ENCODE data around the gene SLC9A8.
A peak's percentile ranks its signal among the peaks of the same experiment; 100 is the strongest.
"Not testable (repeated sequence)": the region's sequence is repeated elsewhere in the genome, so short reads cannot be mapped to it uniquely, and the experiment has no call there.

The SLC9A8 gene

GRCh38 chr20:49783021-49783995 lies 29.3 kb upstream of the SLC9A8 start:
- H3K27me3 Mint-ChIP-seq = not testable (repeated sequence)

GRCh38 chr20:49784291-49784690 lies 28.3 kb upstream of the SLC9A8 start:
- H3K4me1 Mint-ChIP-seq = peaks cover 39% of the 10 kb centered on the region

More at GRCh38 chr20:49783021-49783995, 29.3 kb upstream of the SLC9A8 start:
- not testable (repeated sequence) for H3K9me3 Mint-ChIP-seq, ATAC-seq, H3K4me3 Mint-ChIP-seq, H3K36me3 Mint-ChIP-seq
- Mint-ChIP-seq H3K27ac (peak overlapping the region; percentile 53), H3K4me1 (peaks cover 29% of the 10 kb centered on the region)

GRCh38 chr20:49785149-49785851 lies 27.3 kb upstream of the SLC9A8 start:
- peaks cover 49% of the 10 kb centered on the region for H3K4me1 Mint-ChIP-seq
- peak overlapping the region; percentile 72 for H3K4me3 Mint-ChIP-seq
- peak; percentile 72 for ATAC-seq
- no peaks in the 10 kb centered on the region for H3K36me3 Mint-ChIP-seq
- peaks cover 3% of the 10 kb centered on the region for H3K9me3 Mint-ChIP-seq
- H3K27ac Mint-ChIP-seq = peak overlapping the region; percentile 91
- H3K27me3 Mint-ChIP-seq = no peaks in the 10 kb centered on the region

More at GRCh38 chr20:49784291-49784690, 28.3 kb upstream of the SLC9A8 start:
- no peak overlapping the region for H3K4me3 Mint-ChIP-seq
- H3K27me3 Mint-ChIP-seq = no peaks in the 10 kb centered on the region
- H3K9me3 Mint-ChIP-seq = peaks cover 3% of the 10 kb centered on the region
- no peaks in the 10 kb centered on the region for H3K36me3 Mint-ChIP-seq
- ATAC-seq = no peak
- H3K27ac Mint-ChIP-seq = no peak overlapping the region

- Mint-ChIP-seq H3K36me3 (no peaks in the 10 kb centered on the region), H3K27me3 (no peaks in the 10 kb centered on the region), H3K9me3 (peaks cover 3% of the 10 kb centered on the region), H3K4me1 (peaks cover 52% of the 10 kb centered on the region), H3K27ac (peak overlapping the region; percentile 91), H3K4me3 (peak overlapping the region; percentile 72)
- ATAC-seq = peak; percentile 93
Measured at GRCh38 chr20:49785852-49786175, 26.8 kb upstream of the SLC9A8 start.

- H3K27me3 Mint-ChIP-seq = no peaks in the 10 kb centered on the region
- peaks cover 3% of the 10 kb centered on the region for H3K9me3 Mint-ChIP-seq
- H3K27ac Mint-ChIP-seq = peak overlapping the region; percentile 91
- H3K36me3 Mint-ChIP-seq = no peaks in the 10 kb centered on the region
- peak overlapping the region; percentile 72 for H3K4me3 Mint-ChIP-seq
- peak; percentile 75 for ATAC-seq
- H3K4me1 Mint-ChIP-seq = peaks cover 52% of the 10 kb centered on the region
Measured at GRCh38 chr20:49786196-49786595, 26.4 kb upstream of the SLC9A8 start.

GRCh38 chr20:49786668-49787370 lies 25.8 kb upstream of the SLC9A8 start:
- Mint-ChIP-seq H3K36me3 (no peaks in the 10 kb centered on the region), H3K4me1 (peaks cover 54% of the 10 kb centered on the region), H3K27me3 (no peaks in the 10 kb centered on the region), H3K9me3 (peaks cover 3% of the 10 kb centered on the region), H3K27ac (peak overlapping the region; percentile 91), H3K4me3 (no peak overlapping the region)
- ATAC-seq = no peak

- ATAC-seq = no peak
- Mint-ChIP-seq H3K27ac (peak overlapping the region; percentile 91), H3K27me3 (no peaks in the 10 kb centered on the region), H3K4me3 (no peak overlapping the region), H3K36me3 (no peaks in the 10 kb centered on the region), H3K9me3 (peaks cover 3% of the 10 kb centered on the region), H3K4me1 (peaks cover 59% of the 10 kb centered on the region)
Measured at GRCh38 chr20:49787371-49788357, 25.0 kb upstream of the SLC9A8 start.

GRCh38 chr20:49790077-49790798 lies 22.4 kb upstream of the SLC9A8 start:
- Mint-ChIP-seq H3K4me1 (peaks cover 75% of the 10 kb centered on the region), H3K36me3 (no peaks in the 10 kb centered on the region), H3K27me3 (no peaks in the 10 kb centered on the region), H3K27ac (no peak overlapping the region), H3K4me3 (no peak overlapping the region), H3K9me3 (no peaks in the 10 kb centered on the region)
- no peak for ATAC-seq

- H3K4me3 Mint-ChIP-seq = no peak overlapping the region
- no peak overlapping the region for H3K27ac Mint-ChIP-seq
- H3K9me3 Mint-ChIP-seq = no peaks in the 10 kb centered on the region
- no peaks in the 10 kb centered on the region for H3K36me3 Mint-ChIP-seq
- no peaks in the 10 kb centered on the region for H3K27me3 Mint-ChIP-seq
- no peak for ATAC-seq
- H3K4me1 Mint-ChIP-seq = peaks cover 70% of the 10 kb centered on the region
Measured at GRCh38 chr20:49791165-49791564, 21.5 kb upstream of the SLC9A8 start.

GRCh38 chr20:49792006-49792405 lies 20.6 kb upstream of the SLC9A8 start:
- Mint-ChIP-seq H3K4me1 (peaks cover 62% of the 10 kb centered on the region), H3K27ac (no peak overlapping the region), H3K4me3 (no peak overlapping the region), H3K36me3 (no peaks in the 10 kb centered on the region), H3K27me3 (no peaks in the 10 kb centered on the region), H3K9me3 (no peaks in the 10 kb centered on the region)
- ATAC-seq = no peak

- Mint-ChIP-seq H3K4me3 (no peak overlapping the region), H3K9me3 (no peaks in the 10 kb centered on the region), H3K4me1 (peaks cover 57% of the 10 kb centered on the region), H3K27me3 (no peaks in the 10 kb centered on the region), H3K27ac (no peak overlapping the region), H3K36me3 (no peaks in the 10 kb centered on the region)
- ATAC-seq = no peak
Measured at GRCh38 chr20:49792611-49793010, 20.0 kb upstream of the SLC9A8 start.

- Mint-ChIP-seq H3K36me3 (no peaks in the 10 kb centered on the region), H3K27me3 (no peaks in the 10 kb centered on the region), H3K9me3 (no peaks in the 10 kb centered on the region), H3K4me3 (no peak overlapping the region), H3K27ac (peak overlapping the region; percentile 9), H3K4me1 (peaks cover 48% of the 10 kb centered on the region)
- ATAC-seq = peak; percentile 75
Measured at GRCh38 chr20:49794336-49795134, 18.1 kb upstream of the SLC9A8 start.

- no peaks in the 10 kb centered on the region for H3K27me3 Mint-ChIP-seq
- no peak for ATAC-seq
- peaks cover 47% of the 10 kb centered on the region for H3K4me1 Mint-ChIP-seq
- no peak overlapping the region for H3K4me3 Mint-ChIP-seq
- no peaks in the 10 kb centered on the region for H3K9me3 Mint-ChIP-seq
- H3K36me3 Mint-ChIP-seq = no peaks in the 10 kb centered on the region
- H3K27ac Mint-ChIP-seq = peak overlapping the region; percentile 9
Measured at GRCh38 chr20:49795135-49795424, 17.5 kb upstream of the SLC9A8 start.
